Gastrocnemius medialis (tissue), 4 donors: ENCODE data around the gene TPRA1.

ENCODE experiments used
- CTCF ChIP-seq, 5 experiments: fragments of 450-650 bp in 3 of 5; fragments of 200-600 bp in 2 of 5; sonication (generic) in 2 of 5; IDR thresholded peaks in 4 of 5; conservative IDR thresholded peaks in 1 of 5; 1 replicate in 4 of 5; 2 replicates in 1 of 5; pipeline ENCODE4 v1.5.1; 2016 to 2019; ENCODE audit warnings: antibody characterized with exemption in 5 of 5, mild to moderate bottlenecking in 3 of 5, moderate library complexity in 3 of 5
- POLR2A ChIP-seq, 2 donors: fragments of 450-650 bp; IDR thresholded peaks; one replicate each; pipeline ENCODE4 v1.6.1; 2017; ENCODE audit warnings: antibody characterized with exemption in 2 of 2, mild to moderate bottlenecking in 2 of 2, moderate library complexity in 2 of 2

DNA sequence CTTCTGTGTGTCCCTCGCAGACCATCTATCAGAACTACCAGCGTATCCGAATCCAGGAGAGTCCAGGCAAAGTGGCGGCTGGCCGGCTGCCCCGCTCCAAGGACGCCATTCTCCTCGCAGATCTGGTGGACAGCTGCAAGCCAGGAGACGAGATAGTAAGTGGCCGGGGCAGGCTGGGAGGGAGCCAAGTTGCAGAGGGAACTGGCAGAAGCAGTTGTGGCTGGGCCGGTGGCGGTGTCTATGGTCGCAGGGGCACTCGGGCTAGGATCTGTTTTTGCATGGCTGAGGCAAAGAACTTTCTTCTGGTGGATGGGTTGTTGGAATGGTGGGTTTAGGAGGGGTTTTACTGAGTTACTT is 17.8 kb upstream of the TPRA1 start:
- no peak for TF ChIP-seq CTCF (IDR thresholded peaks at IDR 0.05 in 4 of 5, conservative IDR thresholded peaks at IDR 0.05 in 1 of 5)
- TF ChIP-seq POLR2A (IDR thresholded peaks at IDR 0.05), result no peak
